Stimulated activated CD4-positive, alpha-beta T cell treated with anti-CD3 and anti-CD28 coated beads, TNF-alpha, amount 100 ng/mL, for 24 hours (primary cell): ENCODE results near the gene ZNF248.
A peak's percentile ranks its signal among the peaks of the same experiment; 100 is the strongest.
"Not testable (repeated sequence)": the region's sequence is repeated elsewhere in the genome, so short reads cannot be mapped to it uniquely, and the experiment has no call there.

ENCODE experiments used
- DNase-seq, 3 experiments: peaks; one replicate each; pipeline ENCODE4 v3.0.0-alpha.2; 2020; ENCODE audit warnings: low read depth in 3 of 3

The ZNF248 gene

GRCh38 chr10:37857287-37858211, at the start of gene ZNF248:
Gene ZNF248, minus strand, starts transcription at chr10:37857610. Its CDS starts 1,300 bp downstream, at chr10:37856310.
- peak; percentile 85 to 93 (median 90) for DNase-seq

- no peak for DNase-seq
Observed at GRCh38 chr10:37906382-37906781, 49.0 kb upstream of the ZNF248 start.

DNA sequence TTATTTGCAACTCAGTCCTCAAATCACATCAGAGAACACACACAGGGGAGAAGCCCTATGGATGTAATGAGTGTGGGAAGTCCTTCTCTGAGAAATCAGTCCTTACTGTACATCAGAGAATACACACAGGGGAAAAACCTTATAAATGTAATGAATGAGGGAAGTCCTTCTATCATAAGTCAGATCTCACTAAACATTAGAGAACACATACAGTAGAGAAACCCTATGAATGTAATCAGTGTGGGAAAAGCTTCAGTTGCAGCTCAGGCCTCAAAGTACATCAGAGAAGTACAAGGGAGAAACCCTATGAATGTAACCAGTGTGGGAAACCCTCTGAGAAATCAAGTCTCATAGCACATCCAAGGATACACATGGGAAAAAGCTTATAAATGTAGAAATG, 39.0 kb upstream of the ZNF248 start:
- DNase-seq, result no peak

- DNase-seq, result no peak
Observed at GRCh38 chr10:37895674-37896073, 38.3 kb upstream of the ZNF248 start.

DNA sequence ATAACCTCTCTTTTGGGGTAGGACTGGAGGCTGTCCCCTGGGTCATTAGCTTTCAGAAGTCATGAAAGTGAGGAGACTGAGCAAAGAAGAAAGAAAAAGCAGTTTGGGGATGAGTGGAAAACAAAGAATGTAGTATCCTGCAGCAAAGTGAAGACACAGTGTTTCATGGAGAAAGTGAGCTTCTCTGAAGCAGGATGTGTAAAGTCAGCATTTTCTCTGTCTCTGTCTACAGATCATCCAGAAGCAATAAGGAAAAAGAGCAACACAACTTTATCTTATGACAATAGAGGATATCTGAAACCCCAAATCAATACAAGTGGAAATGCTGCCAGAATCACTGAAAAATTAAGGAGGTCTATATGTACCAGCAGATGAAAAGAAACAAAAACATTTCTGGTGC, 28.4 kb upstream of the ZNF248 start:
- DNase-seq, result no peak

DNA sequence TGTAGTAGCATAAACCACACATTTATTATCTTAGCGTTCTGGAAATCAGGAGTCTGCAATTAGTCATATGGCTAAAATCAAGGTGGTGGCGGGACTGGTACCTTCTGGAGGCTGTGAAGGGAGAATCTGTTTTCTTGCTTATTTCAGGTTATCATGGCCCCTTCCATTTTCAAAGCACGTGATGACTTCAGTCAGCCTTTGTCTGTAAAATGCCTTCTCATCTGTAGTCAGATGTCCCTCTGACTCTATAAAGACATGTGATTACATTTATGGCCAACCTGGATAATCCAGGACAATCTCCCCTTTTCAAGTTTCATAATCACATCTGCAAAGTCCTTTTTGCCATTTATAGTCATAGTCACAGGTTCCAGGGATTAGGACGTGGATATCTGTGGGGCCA, 15.5 kb upstream of the ZNF248 start:
- no peak for DNase-seq

DNA sequence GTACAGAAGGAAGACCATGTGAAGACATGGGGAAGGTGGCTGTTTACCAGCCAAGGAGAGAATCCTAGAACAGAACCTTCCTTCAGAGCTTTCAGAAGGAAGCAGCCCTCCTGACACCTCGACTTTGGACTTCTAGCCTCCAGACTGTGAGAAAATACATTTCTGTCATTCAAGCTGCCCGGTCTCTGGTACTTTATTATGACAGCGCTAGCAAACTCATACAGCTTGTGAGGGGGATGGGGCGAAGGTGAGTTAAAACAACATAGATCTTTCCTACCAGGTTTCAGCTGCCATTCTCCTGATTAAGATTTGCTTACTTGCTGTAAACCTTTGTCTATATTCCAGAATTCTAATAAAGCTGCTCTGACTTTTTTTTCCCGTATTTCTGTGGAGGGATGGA, 14.9 kb upstream of the ZNF248 start:
- no peak for DNase-seq

DNA sequence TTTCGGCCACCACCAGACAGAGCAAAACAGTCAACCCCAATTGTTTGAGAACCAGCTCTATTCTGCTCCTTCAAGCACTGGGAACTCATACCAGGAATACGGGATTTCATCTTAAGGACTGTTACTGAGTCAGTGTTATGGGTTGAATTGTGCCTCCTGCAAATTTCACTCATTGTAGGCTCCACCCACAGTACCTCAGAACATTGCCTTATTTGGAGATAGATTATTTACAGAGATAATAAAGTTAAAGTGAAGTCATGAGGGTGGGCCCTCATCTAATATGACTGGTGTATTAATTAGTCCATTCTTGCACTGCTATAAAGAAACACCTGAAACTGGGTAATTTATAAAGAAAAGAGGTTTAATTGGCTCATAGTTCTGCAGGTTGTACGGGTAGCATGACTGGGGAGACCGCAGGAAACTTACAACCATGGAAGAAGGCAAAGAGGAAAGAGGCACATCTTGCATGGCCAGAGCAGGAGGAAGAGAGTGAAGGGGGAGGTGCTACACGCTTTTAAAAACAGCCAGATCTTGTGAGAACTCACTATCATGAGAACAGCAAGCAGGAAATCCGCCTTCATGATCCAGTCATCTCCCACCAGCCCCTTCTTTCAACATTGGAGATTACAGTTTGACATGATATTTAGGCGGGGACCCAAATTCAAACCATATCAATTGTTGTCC, 14.3 kb upstream of the ZNF248 start:
- no peak for DNase-seq

- DNase-seq, result no peak
Observed at GRCh38 chr10:37871143-37871542, 13.7 kb upstream of the ZNF248 start.

DNA sequence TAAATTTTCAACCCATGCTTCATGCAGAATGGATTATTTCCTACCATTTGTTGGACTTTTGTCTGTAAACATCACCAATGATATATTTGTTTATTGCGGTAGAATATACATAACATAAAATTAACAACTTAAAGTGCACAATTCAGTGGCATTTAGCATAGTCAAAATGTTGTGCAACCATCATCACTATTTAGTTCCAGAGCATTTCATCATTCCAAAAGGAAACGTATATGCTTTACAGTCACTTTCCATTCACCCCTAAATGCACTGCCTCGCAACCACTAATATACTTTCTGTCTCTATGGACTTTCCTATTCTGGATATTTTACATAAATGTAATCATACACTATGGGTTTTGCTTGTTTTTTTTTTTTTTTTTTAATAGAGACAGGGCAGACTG, 11.4 kb upstream of the ZNF248 start:
- no peak for DNase-seq

DNA sequence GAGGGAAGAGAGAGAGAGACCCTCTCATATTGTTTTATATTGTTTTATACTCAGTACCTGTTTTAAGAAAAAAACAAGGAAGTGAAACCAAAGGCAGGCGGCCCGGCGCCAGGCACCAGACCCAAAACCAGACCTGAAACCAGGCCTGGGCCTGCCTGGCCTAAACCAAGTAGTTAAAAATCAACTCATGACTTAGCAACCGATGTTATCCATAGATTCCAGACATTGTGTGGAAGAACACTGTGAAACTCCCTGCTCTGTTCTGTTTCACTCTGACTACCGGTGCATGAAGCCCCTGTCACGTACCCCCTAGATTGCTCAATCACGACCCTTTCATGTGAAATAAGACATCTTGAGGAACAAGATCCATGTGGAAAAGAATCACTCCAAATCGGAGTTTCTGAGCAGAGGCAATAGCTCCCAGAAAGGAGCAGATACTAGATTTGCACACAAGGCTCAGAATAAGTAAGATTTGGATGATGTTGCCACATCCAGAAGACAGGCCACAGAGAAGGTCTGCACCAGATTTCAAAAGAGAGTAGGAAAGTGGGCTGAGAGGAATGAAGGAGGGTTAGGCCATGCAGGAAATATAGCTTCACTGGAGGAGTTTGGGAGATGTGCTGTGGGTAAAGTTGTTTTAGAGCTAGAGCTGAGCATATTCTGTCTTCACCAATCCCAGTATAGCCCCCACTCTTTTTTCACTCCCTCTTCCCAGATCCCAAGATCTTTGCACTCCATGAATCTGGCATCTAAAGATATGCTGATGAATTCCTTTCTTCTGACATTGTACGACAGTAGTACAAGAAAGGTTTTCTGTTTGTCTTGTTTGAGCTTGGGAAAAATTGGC, 8.8 kb upstream of the ZNF248 start:
- no peak for DNase-seq

DNA sequence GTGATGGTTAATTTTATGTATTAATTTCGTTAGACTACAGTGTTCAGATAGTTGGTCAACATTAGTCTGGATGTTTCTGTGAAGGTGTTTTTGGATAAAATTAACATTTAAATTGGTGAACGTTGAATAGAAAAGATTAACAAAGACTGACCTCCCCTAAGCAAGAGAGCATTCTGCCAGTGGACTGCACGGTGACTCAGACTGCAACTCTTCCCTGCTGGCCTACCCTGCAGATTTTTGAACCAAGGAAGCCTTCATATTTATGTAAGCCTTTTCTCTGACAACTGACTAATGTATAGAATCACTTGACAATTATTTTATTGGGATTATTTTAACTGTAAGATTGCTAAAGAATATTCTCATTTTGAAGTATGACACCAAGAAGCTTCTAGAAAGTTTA, 7.9 kb upstream of the ZNF248 start:
- DNase-seq, result no peak

DNA sequence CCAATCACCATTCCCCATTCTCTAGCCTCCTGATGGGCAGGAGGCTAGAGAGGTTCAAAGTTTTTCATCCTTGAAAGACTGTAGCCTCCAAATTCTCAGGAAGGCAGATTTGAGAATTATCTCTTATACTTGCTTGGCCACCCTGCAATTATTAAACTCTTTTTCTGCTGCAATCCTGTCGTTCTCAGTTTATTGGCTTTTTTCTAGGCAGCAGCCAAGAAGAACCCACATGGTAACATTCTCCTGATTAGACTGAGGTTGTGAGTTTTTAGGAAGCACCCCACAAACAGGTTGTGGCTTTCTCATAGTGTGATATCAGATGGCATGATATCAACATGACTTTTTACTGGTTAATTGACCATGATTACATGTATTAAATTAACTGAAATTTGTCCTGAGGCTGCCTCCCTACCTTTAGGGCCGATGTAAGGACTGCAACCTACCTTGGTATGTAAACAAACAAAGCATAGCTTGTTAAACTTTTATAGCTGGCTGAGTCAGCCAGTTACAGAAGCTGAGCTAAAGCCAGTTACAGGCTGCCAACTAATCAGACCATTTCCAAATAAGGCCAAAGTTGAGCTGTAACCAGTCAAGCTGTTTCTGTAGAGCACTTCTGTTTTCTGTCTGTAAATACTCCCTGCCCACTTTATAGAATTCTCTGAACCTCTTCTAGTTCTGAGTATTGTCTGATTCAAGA, 3.2 kb upstream of the ZNF248 start:
- no peak for DNase-seq

- DNase-seq, result not testable (repeated sequence)
Observed at GRCh38 chr10:37859270-37859669, 1.9 kb upstream of the ZNF248 start.

GRCh38 chr10:37856881-37857286, 526 bp downstream of the ZNF248 start:
- DNase-seq, result peak in 2 of 3 experiments; percentile 5 to 12

DNA sequence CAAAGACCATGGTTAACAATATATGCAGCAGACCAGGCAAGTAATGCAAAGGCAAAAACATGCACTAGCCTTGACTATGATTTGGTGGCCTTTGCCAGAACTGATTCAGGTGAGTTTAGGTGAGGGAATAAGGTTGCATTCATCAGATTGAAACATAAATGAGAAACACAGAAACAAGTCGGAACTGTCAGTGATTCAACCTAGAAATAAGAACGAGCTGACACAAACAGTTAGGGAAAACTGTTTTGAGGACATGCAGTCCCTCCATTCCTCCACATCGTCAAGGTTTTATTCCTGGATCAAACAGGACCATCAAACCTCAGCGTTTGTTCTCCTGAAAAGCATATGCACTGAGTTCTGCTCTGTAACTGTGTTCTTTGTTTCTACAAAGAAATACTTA, 1.8 kb downstream of the ZNF248 start:
- no peak for DNase-seq

GRCh38 chr10:37854626-37855025, 2.8 kb downstream of the ZNF248 start:
- DNase-seq, result no peak

- no peak for DNase-seq
Observed at GRCh38 chr10:37844644-37845043, 12.8 kb downstream of the ZNF248 start.

DNA sequence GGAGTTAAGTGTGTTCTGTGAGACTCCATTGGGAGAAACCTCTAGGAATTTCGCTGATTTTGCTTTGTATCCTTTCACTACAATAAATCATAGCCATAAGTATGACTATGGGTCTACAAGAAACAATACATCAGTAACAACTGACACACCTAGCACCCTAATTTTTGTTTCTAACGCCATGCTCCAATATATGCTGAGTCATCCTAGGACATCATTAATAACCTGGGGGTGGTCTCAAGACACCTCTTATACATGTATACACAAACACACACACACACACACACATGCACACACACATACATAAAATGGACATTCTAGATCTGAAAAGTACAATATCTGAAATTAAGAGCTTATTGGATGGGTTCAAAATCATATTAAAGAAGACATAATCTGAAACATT, 18.2 kb downstream of the ZNF248 start:
- no peak for DNase-seq

DNA sequence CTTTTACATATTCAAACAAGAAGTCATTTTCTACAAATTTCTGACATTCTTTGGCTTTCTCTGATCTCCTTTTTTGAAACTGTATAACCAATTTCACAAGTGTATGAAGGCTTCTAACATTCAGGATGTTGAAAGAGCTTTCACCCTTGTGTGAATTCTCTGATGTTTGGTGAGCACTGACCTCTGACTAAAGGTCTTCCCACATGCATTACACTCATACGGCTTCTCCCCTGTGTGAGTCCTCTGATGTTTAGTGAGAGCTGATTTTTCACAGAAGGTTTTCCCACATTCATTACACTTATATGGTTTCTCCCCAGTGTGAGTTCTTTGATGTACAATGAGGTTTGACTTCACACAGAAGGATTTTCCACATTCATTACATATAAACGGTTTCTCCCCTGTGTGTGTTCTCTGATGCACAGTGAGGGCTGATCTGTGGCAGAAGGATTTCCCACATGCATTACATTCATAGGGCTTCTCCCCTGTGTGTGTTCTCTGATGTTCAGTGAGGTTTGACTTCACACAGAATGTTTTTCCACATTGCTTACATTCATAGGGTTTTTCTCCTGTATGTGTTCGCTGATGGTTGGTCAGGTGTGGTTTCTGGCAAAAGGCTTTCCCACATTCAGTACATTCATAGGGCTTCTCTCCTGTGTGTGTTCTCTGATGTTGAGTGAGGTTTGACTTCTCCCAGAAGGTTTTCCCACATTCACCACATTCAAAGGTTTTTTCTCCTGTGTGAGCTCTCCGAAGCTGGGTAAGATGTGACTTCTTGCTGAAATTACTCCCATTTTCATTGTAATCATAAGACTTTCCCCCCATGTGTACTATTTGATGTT, 25.7 kb downstream of the ZNF248 start:
- no peak for DNase-seq

DNA sequence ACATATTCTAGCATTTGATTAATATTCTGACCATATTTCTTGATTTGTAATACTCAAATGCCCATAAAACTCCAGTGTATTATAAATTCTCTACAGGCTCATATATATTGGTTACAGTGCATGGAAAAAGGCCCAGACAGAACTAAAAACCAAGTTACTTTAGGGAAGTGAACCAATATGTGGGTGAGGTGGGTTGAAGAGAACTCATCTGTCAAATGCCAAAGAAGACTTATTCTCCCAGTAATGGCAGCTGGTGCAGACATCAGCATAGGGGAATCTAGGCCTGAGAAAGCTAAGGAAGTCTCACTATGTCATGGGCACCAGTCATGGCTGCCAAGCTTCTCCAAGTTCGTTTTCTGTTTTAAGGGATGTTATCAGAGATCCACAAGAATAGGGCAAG, 30.6 kb downstream of the ZNF248 start:
- no peak for DNase-seq
